HEK293 (cell line): ENCODE measurements around the gene NFYB.

Experiments used
- CTCF ChIA-PET: fragments of 350-600 bp; formaldehyde crosslinking; extraction: SDS; loops from one replicate; lab custom pipeline; 2021; ENCODE audit warnings: antibody characterized with exemption; lab: Yijun Ruan, JAX
- POLR2A ChIA-PET: fragments of 300-600 bp; formaldehyde crosslinking; extraction: SDS; loops from one replicate; lab custom pipeline; 2020; ENCODE audit warnings: antibody characterized with exemption, inconsistent platforms; lab: Yijun Ruan, JAX
- H3K27ac ChIP-seq: fragments of 200-500 bp; sonication (Bioruptor generic); 2 replicates; pipeline ENCODE4 v1.5.1; 2014; ENCODE audit warnings: low read depth, low read length, control low read depth, inconsistent platforms; ENCODE audit errors: extremely low read depth
- H3K36me3 ChIP-seq, 2 experiments: fragments of 200-500 bp in 1 of 2; sonication (Bioruptor generic) in 1 of 2; 1 replicate in 1 of 2; 2 replicates in 1 of 2; pipeline ENCODE4 v1.5.1; 2014 to 2017; ENCODE audit warnings: inconsistent platforms in 2 of 2, low read length in 2 of 2; ENCODE audit not compliant: control insufficient read depth in 2 of 2, insufficient read depth in 1 of 2
- H3K4me1 ChIP-seq: fragments of 200-500 bp; sonication (Bioruptor generic); 2 replicates; pipeline ENCODE4 v1.5.1; 2014; ENCODE audit warnings: mild to moderate bottlenecking, low read length, inconsistent platforms; ENCODE audit not compliant: control insufficient read depth, insufficient read depth
- H3K4me3 ChIP-seq: 2 replicates; pipeline ENCODE4 v1.5.1; 2011; ENCODE audit warnings: low read depth, mild to moderate bottlenecking, control low read depth, low read length, moderate library complexity
- H3K9me3 ChIP-seq: fragments of 200-500 bp; sonication (Bioruptor generic); 2 replicates; pipeline ENCODE4 v1.5.1; 2014; ENCODE audit warnings: low read depth, low read length, inconsistent platforms; ENCODE audit not compliant: control insufficient read depth, insufficient read depth
- ATF2 ChIP-seq: fragments of 450-650 bp; formaldehyde crosslinking; IDR thresholded peaks from 2 replicates; pipeline ENCODE4 v1.5.1; 2016; ENCODE audit warnings: missing biosample characterization, missing genetic modification characterization, low read depth
- ELK4 ChIP-seq: IDR thresholded peaks from 2 replicates; pipeline ENCODE4 v1.6.1; 2011; ENCODE audit warnings: mild to moderate bottlenecking, low read depth, low read length, borderline replicate concordance
- PRDM10 ChIP-seq: fragments of 450-650 bp; formaldehyde crosslinking; IDR thresholded peaks from 2 replicates; pipeline ENCODE4 v1.5.1; 2016; ENCODE audit warnings: missing biosample characterization, missing genetic modification characterization
- PRDM2 ChIP-seq: fragments of 450-650 bp; formaldehyde crosslinking; IDR thresholded peaks from 2 replicates; pipeline ENCODE4 v1.5.1; 2016; ENCODE audit warnings: missing biosample characterization, missing genetic modification characterization, borderline replicate concordance
- PRDM4 ChIP-seq: fragments of 450-650 bp; formaldehyde crosslinking; IDR thresholded peaks from 2 replicates; pipeline ENCODE4 v1.5.1; 2017; ENCODE audit warnings: missing biosample characterization, missing genetic modification characterization
- REPIN1 ChIP-seq: fragments of 450-650 bp; formaldehyde crosslinking; IDR thresholded peaks from 2 replicates; pipeline ENCODE4 v1.5.1; 2017; ENCODE audit warnings: missing biosample characterization, missing genetic modification characterization, low read depth
- REST ChIP-seq: fragments of 450-650 bp; formaldehyde crosslinking; IDR thresholded peaks from 2 replicates; pipeline ENCODE4 v1.5.1; 2016; ENCODE audit warnings: missing biosample characterization, missing genetic modification characterization
- SETDB1 ChIP-seq: IDR thresholded peaks from one replicate; pipeline ENCODE4 v1.6.1; 2017; ENCODE audit warnings: mild to moderate bottlenecking, low read length, moderate library complexity, mixed read lengths; ENCODE audit not compliant: insufficient read length
- ZBTB21 ChIP-seq: fragments of 450-650 bp; formaldehyde crosslinking; IDR thresholded peaks from 2 replicates; pipeline ENCODE4 v1.5.1; 2017; ENCODE audit warnings: missing biosample characterization, missing genetic modification characterization
- ZBTB26 ChIP-seq: fragments of 450-650 bp; formaldehyde crosslinking; optimal IDR thresholded peaks from 2 replicates; pipeline ENCODE3; 2016; ENCODE audit warnings: missing biosample characterization, mild to moderate bottlenecking, missing genetic modification characterization
- ZNF362 ChIP-seq: fragments of 450-650 bp; formaldehyde crosslinking; IDR thresholded peaks from 2 replicates; pipeline ENCODE4 v1.5.1; 2016; ENCODE audit warnings: missing biosample characterization, missing genetic modification characterization
- ZNF404 ChIP-seq: fragments of 450-650 bp; formaldehyde crosslinking; IDR thresholded peaks from 2 replicates; pipeline ENCODE4 v1.5.1; 2017; ENCODE audit warnings: missing biosample characterization, missing genetic modification characterization
- ZNF621 ChIP-seq: fragments of 450-650 bp; formaldehyde crosslinking; IDR thresholded peaks from 2 replicates; pipeline ENCODE4 v1.5.1; 2017; ENCODE audit warnings: missing biosample characterization, missing genetic modification characterization
- ZNF660 ChIP-seq: fragments of 450-650 bp; IDR thresholded peaks from 2 replicates; pipeline ENCODE4 v1.5.1; 2018; ENCODE audit warnings: missing biosample characterization, mild to moderate bottlenecking, missing genetic modification characterization

The NFYB gene

GRCh38 chr12:104095289-104095688 lies 42.7 kb downstream of the NFYB start (continued):
- TF ChIP-seq PRDM10 (tag by site-specific recombination) (no peak), ZNF404 (tag by site-specific recombination) (no peak), SETDB1 (no peak), PRDM4 (tag by site-specific recombination) (no peak), ZBTB21 (tag by site-specific recombination) (no peak)

- no peaks in the 10 kb centered on the region for H3K4me1 ChIP-seq
- ChIA-PET POLR2A (no interaction called here), CTCF (interaction anchor here (0.8 kb wide), 1 partner anchor 15 kb away, joined by 3 read pairs; no protein-coding TSS in a partner anchor)
- H3K9me3 ChIP-seq, result no peaks in the 10 kb centered on the region
- peaks cover 36 to 64% of the 10 kb centered on the region in 2 experiments for H3K36me3 ChIP-seq
- H3K4me3 ChIP-seq, result no peak overlapping the region
- no peak overlapping the region for H3K27ac ChIP-seq
- TF ChIP-seq REPIN1 (tag by site-specific recombination) (no peak), REST (no peak), ZNF362 (tag by site-specific recombination) (no peak), ZNF660 (tag by site-specific recombination) (no peak), ELK4 (no peak), ZBTB26 (tag by site-specific recombination) (no peak), PRDM2 (tag by site-specific recombination) (no peak), ATF2 (no peak), ZNF621 (tag by site-specific recombination) (no peak)
Measured at GRCh38 chr12:104094284-104094683, 43.7 kb downstream of the NFYB start.
